Left colon (tissue), 2 donors: Measurements from ENCODE around the gene MAPK1. TPM values are rescaled to one million over a fixed set of nuclear protein-coding genes. Genes with fewer than 3 reads are reported as not detected.
"Not testable (repeated sequence)": the region's sequence is repeated elsewhere in the genome, so short reads cannot be mapped to it uniquely, and the experiment has no call there.

Source experiments
- ATAC-seq: fragments of 200-7000 bp; cut with Tn5 transposase; one replicate; pipeline ENCODE4 v1.9.1; 2020; ENCODE audit warnings: mild to moderate bottlenecking, moderate library complexity
- DNase-seq, 2 donors: peaks; one replicate each; pipeline ENCODE4 v3.0.0-alpha.2; 2020
- intact Hi-C, 2 donors: fragments of 100-400 bp; cut with DNase I in 1 of 2; cut with micrococcal nuclease in 1 of 2; formaldehyde crosslinking; loops; one replicate each; pipeline versions ENCODE4 v1.11.2 to v1.14.0; 2022; cut with DNase I, micrococcal nuclease
- total RNA-seq, 2 donors: library from RNA; stranded (reverse); fragmentation: NEBNext Ultra II Directional; extraction: Animal tissue kit (Norgen Biotek cat#: 25700); gene quantifications; one replicate each; pipeline ENCODE4 v1.2.1, GENCODE V29; 2021
- donor health status: DM: no; HTN: no; CAD: no.
- donor health status: DM: yes; HTN: yes; CAD: no.

Gene MAPK1
- total RNA-seq, 2 donors from 2014 or later = 123 to 144 TPM

- intact Hi-C loops, DNase-seq, ATAC-seq: not testable (repeated sequence)
Measured at GRCh38 chr22:21720191-21720859, 147.1 kb downstream of the MAPK1 start.

- intact Hi-C loops = loop anchor here in 1 of 2 donors (10.0 kb wide), 1 partner anchor 226 kb away; no protein-coding TSS in a partner anchor
- DNase-seq = no peak
- ATAC-seq = no peak
Measured at GRCh38 chr22:21719024-21719423, 148.4 kb downstream of the MAPK1 start.

GRCh38 chr22:21718499-21718898 lies 148.9 kb downstream of the MAPK1 start:
- DNase-seq (no peak), ATAC-seq (no peak)
- intact Hi-C loops = loop anchor here in 1 of 2 donors (10.0 kb wide), 1 partner anchor 226 kb away; no protein-coding TSS in a partner anchor

GRCh38 chr22:21716395-21717122 lies 150.9 kb downstream of the MAPK1 start:
- intact Hi-C loops = loop anchor here in 1 of 2 donors (10.0 kb wide), 1 partner anchor 228 kb away; no protein-coding TSS in a partner anchor
- DNase-seq = not testable (repeated sequence)

GRCh38 chr22:21714786-21715185 lies 152.7 kb downstream of the MAPK1 start:
- intact Hi-C loops = loop anchor here in 1 of 2 donors (10.0 kb wide), 1 partner anchor 230 kb away; no protein-coding TSS in a partner anchor
- DNase-seq (no peak), ATAC-seq (no peak)

More at GRCh38 chr22:21716395-21717122, 150.9 kb downstream of the MAPK1 start:
- ATAC-seq = not testable (repeated sequence)

- DNase-seq = no peak
- no peak for ATAC-seq
- intact Hi-C loops = loop anchor here in 1 of 2 donors (10.0 kb wide), 1 partner anchor 231 kb away; no protein-coding TSS in a partner anchor
Measured at GRCh38 chr22:21714059-21714770, 153.2 kb downstream of the MAPK1 start.

- intact Hi-C loops = loop anchor here in 1 of 2 donors (10.0 kb wide), 1 partner anchor 231 kb away; no protein-coding TSS in a partner anchor
- DNase-seq = no peak
- ATAC-seq = no peak
Measured at GRCh38 chr22:21713428-21714058, 153.9 kb downstream of the MAPK1 start.

GRCh38 chr22:21712751-21713427 lies 154.6 kb downstream of the MAPK1 start:
- ATAC-seq = peak; percentile 96
- DNase-seq = peak; percentile 47 to 60
- intact Hi-C loops = loop anchor here in 1 of 2 donors (10.0 kb wide), 1 partner anchor 232 kb away; no protein-coding TSS in a partner anchor

- intact Hi-C loops = loop anchor here in 1 of 2 donors (10.0 kb wide), 1 partner anchor 233 kb away; no protein-coding TSS in a partner anchor
- DNase-seq = no peak
- ATAC-seq = no peak
Measured at GRCh38 chr22:21711851-21712250, 155.6 kb downstream of the MAPK1 start.

GRCh38 chr22:21710156-21710555 lies 157.3 kb downstream of the MAPK1 start:
- intact Hi-C loops = loop anchor here in 1 of 2 donors (10.0 kb wide), 1 partner anchor 235 kb away; no protein-coding TSS in a partner anchor
- ATAC-seq = no peak
- no peak for DNase-seq

- no peak for DNase-seq
- intact Hi-C loops = loop anchor here in 1 of 2 donors (10.0 kb wide), 1 partner anchor 235 kb away; no protein-coding TSS in a partner anchor
Measured at GRCh38 chr22:21709688-21710087, 157.8 kb downstream of the MAPK1 start.

GRCh38 chr22:21708960-21709359 lies 158.5 kb downstream of the MAPK1 start:
- intact Hi-C loops = no loop called here
- DNase-seq = no peak
- ATAC-seq = no peak

More at GRCh38 chr22:21709688-21710087, 157.8 kb downstream of the MAPK1 start:
- no peak for ATAC-seq

GRCh38 chr22:21707677-21708076 lies 159.8 kb downstream of the MAPK1 start:
- no peak for ATAC-seq
- intact Hi-C loops = no loop called here

More at GRCh38 chr22:21707677-21708076, 159.8 kb downstream of the MAPK1 start:
- DNase-seq = no peak

Other genes with a start within 250 kb of the MAPK1 start
- 10 to 100 TPM; 18.9 to 23.2 TPM for gene YDJC, start 237.6 kb downstream of the MAPK1 start, total RNA-seq
- under 1 TPM; 0.49 to 0.53 TPM for gene CCDC116, start 234.9 kb downstream of the MAPK1 start, total RNA-seq
- gene SDF2L1, start 225.3 kb downstream of the MAPK1 start, total RNA-seq = 10 to 100 TPM; 29.0 to 46.5 TPM
- 10 to 100 TPM; 48.0 to 60.5 TPM for gene PPIL2, start 201.6 kb downstream of the MAPK1 start, total RNA-seq
- gene YPEL1, start 131.9 kb downstream of the MAPK1 start, total RNA-seq = 1 to 10 TPM; 1.6 to 3.4 TPM
- gene PPM1F, start 85.2 kb upstream of the MAPK1 start, total RNA-seq = 10 to 100 TPM; 12.1 to 13.0 TPM
- gene TOP3B, start 115.1 kb upstream of the MAPK1 start, total RNA-seq = 10 to 100 TPM; 25.3 to 33.2 TPM